Endothelial cell of hepatic sinusoid (primary cell): ENCODE measurements around the gene CLIC5.

Experiments
- in situ Hi-C: cut with HindIII; loops from 2 replicates; pipeline ENCODE4 v1.10.0; 2017; ENCODE audit warnings: low sequenced_read_pairs

Gene CLIC5

DNA sequence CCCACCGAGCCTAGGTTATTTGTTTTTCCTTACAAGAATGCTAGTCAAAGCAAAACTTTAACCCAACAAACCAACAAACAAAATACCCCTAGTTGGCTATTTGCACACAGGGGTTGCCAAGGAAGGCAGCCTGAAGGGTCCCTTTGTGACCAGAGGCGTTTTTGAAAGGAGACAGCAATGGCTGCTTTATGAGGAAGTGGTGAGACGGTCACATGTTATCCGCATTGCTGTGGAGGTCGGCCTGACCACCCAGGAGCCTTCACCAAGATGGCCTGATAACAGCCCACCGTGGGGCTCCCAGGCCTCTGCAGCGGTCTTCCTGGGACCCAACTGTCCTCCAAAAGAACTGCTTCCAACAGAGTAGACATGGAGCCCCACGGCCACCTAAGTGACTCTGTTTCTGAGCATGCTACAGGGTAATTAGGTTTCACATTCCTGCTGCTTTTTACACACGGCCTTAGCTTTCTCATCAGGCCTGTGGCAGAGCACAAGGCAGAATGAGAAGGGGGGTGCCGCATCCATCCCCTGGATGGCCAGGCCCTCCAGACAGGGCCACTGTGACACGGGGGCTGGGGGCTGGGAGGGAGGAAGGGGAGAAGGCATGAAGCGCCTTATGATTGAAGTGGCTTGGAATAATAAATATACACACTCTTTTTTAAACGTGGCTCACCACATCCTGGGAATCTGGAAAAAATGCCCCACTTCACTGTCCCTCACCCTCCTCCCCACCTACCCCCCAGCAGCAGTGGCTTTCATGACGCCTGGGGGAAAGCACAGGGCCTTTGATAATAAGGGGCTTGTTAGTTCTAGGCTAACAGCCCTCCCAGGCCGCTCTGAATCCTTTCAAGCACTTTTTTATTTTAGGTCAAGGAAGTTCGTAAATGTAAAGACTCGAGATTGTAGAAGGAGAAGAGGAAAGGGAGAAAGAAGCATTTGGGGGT lies 86.0 kb downstream of the CLIC5 start:
- in situ Hi-C loops, result loop anchor here (5.0 kb wide), 2 partner anchors 48 to 83 kb away; no protein-coding TSS in a partner anchor

DNA sequence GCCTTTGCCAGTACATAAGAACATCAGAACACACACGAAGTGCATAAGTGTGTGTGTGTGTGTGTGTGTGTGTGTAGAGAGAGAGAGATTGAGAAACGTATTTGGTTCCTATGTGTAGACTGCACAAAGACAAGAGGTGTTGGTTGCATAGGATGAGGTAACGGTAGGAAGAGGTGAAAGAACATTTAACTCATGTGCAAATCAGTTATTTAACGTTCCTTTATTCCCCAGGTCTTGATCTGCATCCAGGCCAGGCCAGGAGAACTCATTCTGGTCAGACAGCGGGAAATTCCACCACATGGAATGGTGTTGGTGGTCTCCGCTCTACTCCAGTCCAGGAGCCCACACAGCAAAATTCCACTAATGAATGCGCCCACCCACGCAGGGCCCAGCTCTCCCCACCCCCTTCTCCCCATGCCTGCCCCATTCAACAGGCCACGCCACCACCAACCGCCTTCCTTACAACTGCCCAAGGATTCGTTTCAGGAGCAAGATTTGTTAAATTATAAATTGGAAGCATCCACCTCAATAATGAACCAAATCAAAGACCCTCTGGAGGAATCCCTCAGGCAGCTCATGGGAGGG lies 86.8 kb downstream of the CLIC5 start:
- in situ Hi-C loops, result loop anchor here (5.0 kb wide), 2 partner anchors 48 to 83 kb away; no protein-coding TSS in a partner anchor

DNA sequence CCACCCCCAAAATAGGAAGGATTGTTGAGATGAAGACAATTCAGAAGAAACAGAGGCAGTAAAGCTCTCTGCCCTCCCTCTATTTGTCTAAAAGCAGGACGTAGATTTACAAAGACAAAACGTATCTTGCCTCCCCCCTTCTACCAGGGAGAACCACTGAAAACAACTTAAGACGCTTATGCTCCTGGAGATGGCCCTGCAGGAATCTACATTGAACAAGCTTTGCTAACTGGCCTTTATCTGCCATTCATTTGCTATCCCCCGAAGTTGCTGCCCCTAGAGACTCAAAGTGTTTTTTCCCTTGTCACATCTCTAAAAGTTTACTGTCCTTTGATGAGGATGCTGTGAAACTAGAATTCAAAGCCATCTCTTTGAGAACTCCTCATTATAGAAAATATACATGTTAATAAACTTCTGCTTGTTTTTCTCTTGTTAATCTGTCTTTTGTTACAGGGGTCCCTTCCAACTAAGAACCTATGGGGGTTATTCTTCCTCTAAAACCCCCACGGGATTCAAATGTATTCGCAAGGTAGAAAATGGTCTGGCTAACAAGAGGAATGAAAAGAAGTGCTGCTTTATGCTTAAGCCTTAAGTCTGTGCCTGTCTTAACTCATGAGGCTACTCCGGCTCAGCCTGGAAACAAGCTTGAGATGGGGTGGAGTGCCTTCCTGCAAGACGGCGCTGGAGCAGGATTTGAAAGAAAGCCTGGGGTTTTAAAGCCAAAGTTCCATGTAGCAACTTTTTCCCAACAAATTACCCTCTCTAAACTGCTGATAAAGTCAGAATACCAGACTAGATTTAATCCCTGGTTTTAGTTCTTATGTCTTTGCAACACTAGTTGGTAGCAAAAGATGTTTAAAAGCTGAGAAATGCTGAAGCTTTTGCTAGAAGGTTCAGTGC lies 88.0 kb downstream of the CLIC5 start:
- in situ Hi-C loops, result loop anchor here (5.0 kb wide), 2 partner anchors 50 to 85 kb away; no protein-coding TSS in a partner anchor

DNA sequence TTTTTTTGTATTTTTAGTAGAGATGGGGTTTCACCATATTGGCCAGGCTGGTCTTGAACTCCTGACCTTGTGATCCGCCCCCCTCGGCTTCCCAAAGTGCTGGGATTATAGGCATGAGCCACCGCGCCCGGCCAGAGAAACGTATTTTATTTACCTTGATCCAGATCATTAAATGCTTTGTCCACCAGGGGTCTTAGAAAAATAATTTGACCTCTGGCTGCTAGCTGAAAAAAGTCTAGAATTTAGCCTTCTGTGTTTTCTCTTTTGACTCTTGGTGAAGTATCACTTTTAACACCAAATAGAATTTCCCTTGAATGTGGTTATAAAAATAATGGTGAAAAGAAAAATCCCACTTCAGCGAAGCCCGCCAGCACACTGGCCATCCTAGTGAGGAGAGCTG lies 89.2 kb downstream of the CLIC5 start:
- in situ Hi-C loops, result loop anchor here (5.0 kb wide), 2 partner anchors 51 to 86 kb away; no protein-coding TSS in a partner anchor

DNA sequence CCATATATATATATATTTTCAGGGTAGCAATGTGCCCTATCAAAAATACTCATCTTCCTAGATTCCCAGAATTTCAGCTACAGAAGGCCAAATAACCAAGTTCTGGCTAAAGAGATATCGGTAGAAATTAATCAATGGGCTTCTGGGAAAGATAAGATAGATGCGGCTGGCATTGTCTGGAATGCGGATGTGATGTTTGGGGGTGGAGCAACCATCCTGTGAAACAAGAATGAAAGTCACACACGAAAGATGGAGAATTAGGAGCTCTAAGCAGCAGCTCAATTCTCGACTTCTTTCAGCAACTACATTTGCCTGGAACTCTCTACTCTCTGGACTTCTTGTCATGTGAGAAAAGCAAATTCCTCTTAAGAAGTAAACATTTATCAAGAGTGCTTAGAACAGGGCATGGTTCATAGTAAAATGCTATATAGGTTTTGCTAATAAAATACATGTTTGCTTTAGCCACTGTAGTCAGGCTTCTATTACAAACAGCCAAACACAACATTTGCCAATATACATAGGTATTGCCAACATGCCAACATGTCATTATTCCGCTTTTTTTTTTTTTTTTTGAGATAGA lies 90.8 kb downstream of the CLIC5 start:
- in situ Hi-C loops, result loop anchor here (5.0 kb wide), 2 partner anchors 52 to 87 kb away; no protein-coding TSS in a partner anchor

DNA sequence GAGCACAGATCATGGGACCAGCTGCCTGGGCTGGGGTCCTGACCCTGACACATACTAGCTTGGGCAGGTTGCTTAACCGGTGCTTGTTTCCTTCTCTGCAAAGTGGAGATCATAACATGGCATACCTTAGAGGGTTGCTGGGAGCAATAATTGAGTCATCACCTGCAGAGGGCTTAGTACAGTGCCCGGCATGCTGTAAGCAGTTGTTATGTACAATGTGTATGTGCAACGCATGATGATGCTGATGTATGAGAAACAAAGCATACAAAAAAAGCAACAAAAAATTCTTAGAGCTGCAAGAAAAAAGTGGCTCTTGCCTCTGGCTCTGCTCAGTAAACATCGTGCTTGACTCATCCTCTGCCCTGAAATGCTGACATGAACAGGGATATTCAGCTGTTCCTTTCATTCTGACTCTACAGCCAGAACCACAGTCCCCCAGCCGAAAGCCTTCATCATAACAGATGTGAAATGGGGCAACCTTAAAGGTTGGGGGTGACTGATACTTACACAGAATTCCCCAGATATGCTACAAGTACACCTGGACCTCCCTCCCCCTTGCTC lies 91.7 kb downstream of the CLIC5 start:
- in situ Hi-C loops, result no loop called here

DNA sequence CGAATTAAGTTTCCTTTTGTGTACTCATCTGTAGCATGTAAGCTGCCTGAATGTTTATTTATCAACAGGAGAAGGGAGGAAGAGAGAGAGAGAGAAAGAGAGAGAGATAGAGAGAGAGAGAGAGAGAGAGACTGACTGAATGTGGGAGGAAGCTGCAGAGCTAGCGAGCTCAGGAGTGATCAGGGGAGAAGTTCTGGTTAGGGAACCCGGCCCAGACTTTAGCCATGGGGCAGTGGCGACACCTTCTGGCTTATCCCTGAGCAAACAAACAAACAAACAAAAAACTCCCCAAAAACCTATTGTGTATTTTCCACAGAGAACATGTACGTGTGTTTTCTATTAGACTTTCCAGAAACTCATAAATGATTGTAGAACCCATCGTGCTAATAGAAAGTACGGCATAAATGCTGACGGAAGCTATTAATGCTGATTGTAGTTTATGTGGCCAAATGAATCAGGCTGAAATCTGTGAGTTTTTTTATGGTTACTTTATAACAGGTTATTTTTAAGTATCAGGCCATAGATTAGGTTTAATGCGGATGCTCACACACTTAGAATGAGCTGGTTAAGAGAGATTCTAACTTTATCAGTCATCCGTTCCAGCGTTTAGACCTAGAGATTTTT lies 92.8 kb downstream of the CLIC5 start:
- in situ Hi-C loops, result no loop called here

DNA sequence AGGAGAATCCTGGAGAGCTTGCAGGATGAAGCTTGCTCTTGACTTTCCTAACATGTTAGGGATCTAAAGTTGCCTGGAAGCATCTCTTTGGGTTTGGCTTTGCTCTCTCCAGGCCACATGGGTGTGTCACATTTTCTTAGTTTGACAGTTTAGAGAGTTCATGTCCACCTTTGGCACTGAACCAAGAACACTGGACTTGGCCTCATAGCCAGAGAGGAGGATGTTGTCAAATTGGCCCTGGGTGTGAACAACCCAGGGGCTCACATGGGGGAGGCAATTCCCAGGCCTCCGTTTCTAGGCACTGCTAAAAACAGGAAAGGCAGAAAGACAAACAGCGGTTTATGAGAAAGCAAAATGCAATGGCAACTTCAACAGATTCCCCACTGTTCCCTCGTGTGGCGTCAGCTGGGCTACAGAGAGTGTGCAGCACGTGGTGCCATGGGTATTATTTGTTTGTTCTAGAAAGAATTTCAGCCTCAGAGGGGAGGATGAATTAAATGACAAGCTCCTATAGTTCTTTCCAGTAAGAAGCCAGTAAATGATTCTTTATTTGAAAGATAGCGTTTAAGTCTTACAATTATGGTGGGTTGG lies 93.9 kb downstream of the CLIC5 start:
- in situ Hi-C loops, result no loop called here

DNA sequence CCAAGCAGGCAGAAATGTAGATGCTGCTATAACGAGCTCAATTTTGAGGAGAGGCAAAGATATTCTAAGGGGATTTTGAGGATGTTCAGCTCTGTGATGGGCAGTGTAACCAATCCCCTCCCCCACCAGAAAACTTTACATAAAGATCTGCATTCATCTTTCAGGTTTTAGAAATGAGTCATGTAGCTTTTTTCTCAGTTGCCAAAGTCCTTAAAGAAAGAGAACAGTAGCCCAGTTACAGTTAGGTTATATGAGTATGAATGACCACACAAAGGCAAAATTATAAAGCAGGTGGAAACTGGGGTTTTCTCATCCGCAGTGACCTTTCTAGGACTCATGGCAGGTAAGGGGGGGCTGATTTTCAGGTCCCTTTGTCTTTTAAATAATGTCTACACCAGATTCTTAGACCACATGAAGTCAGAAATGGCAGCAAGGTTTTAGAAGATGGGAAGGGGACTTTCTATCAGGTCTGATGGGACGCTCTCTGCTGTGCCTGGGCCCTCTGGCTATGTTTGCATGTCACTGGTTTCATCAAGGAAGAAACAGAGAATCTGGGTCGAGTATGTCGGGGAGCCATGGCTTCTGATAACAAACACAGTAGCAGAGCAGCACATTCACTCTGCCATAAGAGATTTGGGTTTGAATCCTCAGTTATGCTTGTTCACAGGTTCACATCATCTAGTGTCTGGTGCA lies 94.7 kb downstream of the CLIC5 start:
- in situ Hi-C loops, result no loop called here

DNA sequence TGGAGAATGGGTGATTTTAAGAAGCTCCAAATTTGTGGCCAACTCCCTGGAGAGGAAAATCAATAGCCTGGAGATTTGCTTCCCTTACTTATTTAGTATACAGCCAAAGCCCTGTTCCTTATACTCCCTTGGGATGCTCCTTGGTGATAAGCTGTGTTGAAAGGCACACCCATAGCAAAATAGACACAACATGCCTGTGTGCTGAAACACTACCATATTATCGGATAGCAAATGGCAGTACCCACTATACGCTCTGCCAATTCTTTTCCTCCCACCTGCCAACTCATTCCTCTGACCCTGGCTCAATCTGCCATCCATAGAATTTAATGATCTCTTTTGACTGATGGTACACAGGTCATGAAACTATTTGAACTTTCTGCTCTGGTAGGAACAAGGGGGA lies 98.2 kb downstream of the CLIC5 start:
- in situ Hi-C loops, result no loop called here

DNA sequence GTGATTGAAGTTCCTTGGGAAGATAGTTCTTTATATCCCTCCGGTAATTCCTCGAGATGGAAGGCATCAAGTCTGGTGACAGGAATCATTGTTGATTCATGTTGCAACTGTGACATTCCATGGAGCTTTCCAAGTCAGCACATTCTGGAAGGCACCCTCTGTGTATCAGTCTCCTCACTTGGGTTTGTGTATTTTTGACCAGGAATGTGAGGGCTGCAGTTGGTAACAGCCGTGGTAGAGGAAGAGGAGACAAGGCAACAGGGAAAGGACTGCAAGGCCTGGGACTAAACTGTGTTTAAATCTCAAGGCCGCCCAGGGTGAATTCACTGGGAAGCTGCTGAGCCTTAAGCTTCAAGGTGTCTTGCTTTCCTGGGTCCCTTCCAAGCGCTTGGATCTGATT lies 99.0 kb downstream of the CLIC5 start:
- in situ Hi-C loops, result no loop called here

DNA sequence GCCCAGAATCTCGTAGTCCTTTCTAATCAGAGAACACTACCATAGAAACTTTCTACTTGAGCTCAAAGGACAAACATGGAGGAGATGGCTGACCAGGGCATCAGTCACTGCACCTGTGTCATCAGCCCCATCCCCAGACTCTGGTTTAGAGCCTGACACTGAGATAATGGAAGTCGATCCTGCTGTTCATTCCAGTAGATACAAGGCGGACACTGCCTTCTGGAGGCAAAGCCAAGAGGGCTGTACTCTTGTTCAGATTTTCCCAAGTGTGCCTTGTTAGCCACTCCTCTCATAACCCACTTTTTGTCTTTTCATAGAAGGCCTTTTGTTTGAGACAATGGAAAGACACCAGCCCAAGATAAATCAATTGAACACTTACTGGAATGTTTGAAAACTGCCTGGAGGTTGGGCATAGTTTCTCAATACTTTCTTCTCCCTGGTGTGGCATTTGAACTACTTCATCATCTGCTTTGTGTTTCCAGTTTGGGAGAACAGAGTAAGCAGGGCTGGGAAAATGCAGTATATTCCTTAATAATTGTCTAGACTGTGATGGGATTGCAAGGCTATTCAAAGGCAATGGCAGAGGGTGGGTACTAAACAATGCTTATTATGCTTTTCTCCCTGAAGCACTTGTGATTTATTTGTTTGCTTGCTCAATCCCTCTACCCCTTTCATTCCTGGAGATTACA lies 99.7 kb downstream of the CLIC5 start:
- in situ Hi-C loops, result no loop called here

DNA sequence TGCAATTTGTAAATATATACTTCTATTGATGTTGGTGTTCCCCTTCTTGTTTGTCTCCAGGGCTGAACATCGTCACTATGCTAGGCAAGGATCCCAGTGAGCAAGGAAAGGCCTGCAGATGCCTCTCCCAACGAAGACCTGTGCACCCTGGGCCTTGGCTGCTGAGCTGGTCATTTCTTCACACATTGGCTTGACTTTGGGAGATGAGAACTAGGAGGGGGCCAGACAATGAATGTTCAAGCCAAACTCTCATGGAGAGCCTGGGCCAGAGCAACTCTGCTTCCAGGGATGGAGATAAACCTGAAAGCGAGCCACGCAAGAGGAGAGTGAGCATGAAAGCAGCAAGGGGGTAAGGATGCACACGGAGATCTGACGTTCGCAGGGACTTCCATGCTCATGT lies 104.0 kb downstream of the CLIC5 start:
- in situ Hi-C loops, result no loop called here

DNA sequence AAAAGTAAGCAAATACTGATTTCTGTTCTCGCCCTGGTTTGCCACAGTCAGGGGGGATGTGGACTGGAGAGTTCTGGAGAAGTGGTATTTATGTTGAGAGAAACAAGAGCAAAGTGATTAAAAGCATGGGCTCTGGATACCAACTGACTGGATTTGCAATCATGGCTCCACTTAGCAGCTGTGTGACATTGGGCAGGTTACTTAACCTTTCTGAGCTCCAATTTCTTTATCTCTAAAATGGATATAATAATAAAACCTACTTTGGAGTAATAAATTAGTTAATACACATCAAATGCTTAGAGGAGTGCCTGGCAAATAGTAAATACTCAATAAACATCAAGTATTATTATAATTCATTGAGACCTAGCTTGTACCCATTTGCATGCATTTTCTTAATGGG lies 111.7 kb downstream of the CLIC5 start:
- in situ Hi-C loops, result no loop called here

DNA sequence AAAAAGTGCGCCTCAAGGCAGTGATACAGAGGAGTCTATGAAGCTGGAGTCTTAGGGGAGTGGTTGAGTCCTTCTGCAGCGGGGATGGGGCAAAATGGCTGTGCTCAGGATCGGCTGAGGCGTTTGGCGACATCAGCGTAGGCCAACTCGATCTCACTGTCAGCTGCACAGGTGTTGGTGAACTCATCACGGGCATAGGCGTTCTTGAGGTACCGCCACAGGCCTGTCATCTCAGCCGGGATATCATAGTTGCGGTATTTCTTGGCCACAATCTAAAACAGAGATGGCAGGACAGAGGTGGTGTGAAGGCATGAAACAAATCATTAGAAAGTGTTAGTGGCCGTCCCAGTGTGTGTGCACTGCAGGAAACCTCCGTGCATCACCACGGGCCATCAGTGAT lies 112.7 kb downstream of the CLIC5 start:
- in situ Hi-C loops, result no loop called here

DNA sequence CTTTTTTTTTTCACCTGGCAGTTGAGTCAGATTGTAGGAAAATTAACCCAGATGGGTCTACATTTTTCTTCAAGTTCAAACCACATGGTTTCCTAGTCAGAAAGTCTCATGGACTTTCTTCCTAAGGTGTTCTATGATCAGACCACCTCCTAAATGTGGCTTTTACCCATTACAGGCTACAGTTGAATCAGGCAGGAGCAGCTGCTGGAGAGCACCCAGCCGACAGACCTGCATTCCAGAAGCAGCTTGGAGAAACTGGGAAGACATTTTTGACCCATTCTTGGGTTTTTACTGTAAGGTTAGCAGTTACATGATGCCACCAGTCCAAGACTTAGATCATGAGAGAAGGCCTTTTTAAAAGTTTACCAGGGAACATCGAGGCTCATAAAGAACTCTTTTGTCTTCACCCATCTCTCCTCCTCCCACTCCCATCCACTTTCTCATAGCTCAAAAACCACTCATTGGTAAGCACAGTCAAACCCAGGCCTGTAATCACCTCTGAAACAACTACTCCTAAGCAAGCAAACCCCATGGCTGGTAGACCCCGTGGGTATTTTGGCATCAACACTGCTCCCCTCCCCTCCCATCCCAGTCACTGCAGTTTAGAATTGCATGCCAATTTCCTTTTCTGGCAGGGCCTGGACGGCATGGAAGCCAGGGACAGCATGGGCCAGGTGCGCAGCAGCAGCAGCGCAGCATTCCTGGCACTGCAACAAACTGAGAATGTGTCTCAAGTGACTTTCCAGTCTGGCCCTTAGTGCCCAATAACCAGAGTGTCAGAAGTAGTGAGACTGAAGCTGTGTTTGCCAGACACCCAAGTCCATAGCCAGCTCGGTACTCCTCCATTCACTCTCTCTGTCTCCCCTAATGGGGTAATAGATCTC lies 113.7 kb downstream of the CLIC5 start:
- in situ Hi-C loops, result no loop called here
